ENCODE measurements around the gene ST3GAL2. TPM values are rescaled to one million over a fixed set of nuclear protein-coding genes. Genes with fewer than 3 reads are reported as not detected.

ST3GAL2 gene
- total RNA-seq, 1 donor from 2014 or later: 134 TPM

GRCh38 chr16:70460737-70461261 is 21.9 kb upstream of the ST3GAL2 start:
- Mint-ChIP-seq H3K4me3 (ENCODE audit: unreplicated experiment) (peak overlapping the region; percentile 25), H3K9me3 (ENCODE audit: unreplicated experiment) (peaks cover 5% of the 10 kb centered on the region), H3K27me3 (ENCODE audit: unreplicated experiment) (peaks cover 5% of the 10 kb centered on the region), H3K27ac (ENCODE audit: unreplicated experiment) (no peak overlapping the region), H3K4me1 (ENCODE audit: low read depth, unreplicated experiment) (peaks cover 10% of the 10 kb centered on the region), H3K36me3 (ENCODE audit: unreplicated experiment) (no peaks in the 10 kb centered on the region)
- no peak for DNase-seq
- no peak for TF ChIP-seq CTCF (IDR thresholded peaks at IDR 0.05; ENCODE audit: partially characterized antibody, unreplicated experiment)

- H3K9me3 Mint-ChIP-seq (ENCODE audit: unreplicated experiment): peaks cover 6% of the 10 kb centered on the region
- H3K27ac Mint-ChIP-seq (ENCODE audit: unreplicated experiment): no peak overlapping the region
- no peak overlapping the region for H3K4me3 Mint-ChIP-seq (ENCODE audit: unreplicated experiment)
Observed at GRCh38 chr16:70457446-70458166, 18.7 kb upstream of the ST3GAL2 start.

GRCh38 chr16:70455910-70456309 is 17.0 kb upstream of the ST3GAL2 start:
- Mint-ChIP-seq H3K27ac (ENCODE audit: unreplicated experiment) (no peak overlapping the region), H3K9me3 (ENCODE audit: unreplicated experiment) (peaks cover 3% of the 10 kb centered on the region), H3K4me1 (ENCODE audit: low read depth, unreplicated experiment) (peaks cover 8% of the 10 kb centered on the region), H3K4me3 (ENCODE audit: unreplicated experiment) (peak overlapping the region; percentile 86), H3K27me3 (ENCODE audit: unreplicated experiment) (peaks cover 2% of the 10 kb centered on the region), H3K36me3 (ENCODE audit: unreplicated experiment) (no peaks in the 10 kb centered on the region)
- TF ChIP-seq CTCF (IDR thresholded peaks at IDR 0.05; ENCODE audit: partially characterized antibody, unreplicated experiment): no peak
- DNase-seq: no peak

More at GRCh38 chr16:70457446-70458166, 18.7 kb upstream of the ST3GAL2 start:
- peaks cover 2% of the 10 kb centered on the region for H3K27me3 Mint-ChIP-seq (ENCODE audit: unreplicated experiment)
- no peak for DNase-seq
- H3K36me3 Mint-ChIP-seq (ENCODE audit: unreplicated experiment): no peaks in the 10 kb centered on the region
- no peak for TF ChIP-seq CTCF (IDR thresholded peaks at IDR 0.05; ENCODE audit: partially characterized antibody, unreplicated experiment)
- H3K4me1 Mint-ChIP-seq (ENCODE audit: low read depth, unreplicated experiment): peaks cover 13% of the 10 kb centered on the region

- Mint-ChIP-seq H3K27ac (ENCODE audit: unreplicated experiment) (peak within 1 kb of the TSS; percentile 84), H3K27me3 (ENCODE audit: unreplicated experiment) (no peaks in the 10 kb centered on the region), H3K9me3 (ENCODE audit: unreplicated experiment) (peaks cover 7% of the 10 kb centered on the region), H3K4me1 (ENCODE audit: low read depth, unreplicated experiment) (peaks cover 4% of the 10 kb centered on the region), H3K4me3 (ENCODE audit: unreplicated experiment) (peak within 1 kb of the TSS; percentile 86), H3K36me3 (ENCODE audit: unreplicated experiment) (peaks cover 4% of the 10 kb centered on the region)
- peak; percentile 67 for DNase-seq
- peak; percentile 39 for TF ChIP-seq CTCF (IDR thresholded peaks at IDR 0.05; ENCODE audit: partially characterized antibody, unreplicated experiment)
Observed at GRCh38 chr16:70454222-70455034, 15.5 kb upstream of the ST3GAL2 start, which contains the start of gene FCSK. TSS of gene FCSK (plus strand) at chr16:70454595. CDS start at chr16:70463191, 8,596 bp downstream.

All from glutamatergic neuron (in vitro differentiated cells).